ENCODE measurements around the gene C16orf74. TPM values are rescaled to one million over a fixed set of nuclear protein-coding genes. Genes with fewer than 3 reads are reported as not detected.

Gene C16orf74
- total and polyA plus RNA-seq, 2 of the 8 experiments (the other 6 are each of a cell fraction or from before 2014, with no cell fraction given): 7.3 to 9.3 TPM

- Histone ChIP-seq H3K23ac (ENCODE audit: insufficient read length) (no peak overlapping the region), H2BK12ac (ENCODE audit: low read depth, low read length) (peak overlapping the region; percentile 70; the same call in 1 of the 2 replicates), H3K79me2 (ENCODE audit: control insufficient read depth in 1 of 2, insufficient read depth in 2 of 2, low read length in 2 of 2) (no peaks in the 10 kb centered on the region), H3K4me1 (replicated peaks in 1 of 4; ENCODE audit: control insufficient read depth in 3 of 4, insufficient read depth in 4 of 4, low read length in 3 of 4) (peaks cover 0 to 26% (median 17%) of the 10 kb centered on the region in 4 experiments; a peak in 6 of 7 replicates), H4K20me1 (replicated peaks in 1 of 2; ENCODE audit: control insufficient read depth in 1 of 2, insufficient read depth in 2 of 2, low read length in 2 of 2) (no peaks in the 10 kb centered on the region), H2BK5ac (ENCODE audit: low read depth, low read length) (peak overlapping the region; percentile 88; the same call in 1 of the 2 replicates), H3K36me3 (ENCODE audit: control insufficient read depth in 2 of 4, insufficient read depth in 4 of 4, low read length in 3 of 4) (no peaks in the 10 kb centered on the region), H2BK20ac (ENCODE audit: low read length) (peak overlapping the region; percentile 83; the same call in 1 of the 2 replicates), H3K27me3 (replicated peaks in 1 of 4; ENCODE audit: control insufficient read depth in 3 of 4, extremely low read depth in 1 of 4, insufficient read depth in 3 of 4, low read length in 3 of 4) (peaks cover 3 to 20% (median 14%) of the 10 kb centered on the region in 4 experiments), H3K14ac (ENCODE audit: insufficient read length) (peak overlapping the region; percentile 52), H3K4me2 (ENCODE audit: insufficient read depth in 1 of 2, low read depth in 2 of 2, low read length in 2 of 2) (peak overlapping the region; percentile 42 to 44; a peak in 3 of 4 replicates), H3K4me3 (ENCODE audit: extremely low read depth in 1 of 4, insufficient read depth in 2 of 4, low read depth in 3 of 4, low read length in 4 of 4) (no peak overlapping the region), H2BK15ac (ENCODE audit: low read length) (peak overlapping the region; percentile 77; the same call in 1 of the 2 replicates), H3K18ac (ENCODE audit: extremely low read depth, low read length) (peak overlapping the region; percentile 44), H4K91ac (replicated peaks; ENCODE audit: insufficient read length, low read length) (peak overlapping the region; percentile 92), H3K23me2 (ENCODE audit: low read depth, low read length) (peaks cover 4% of the 10 kb centered on the region; the same call in 1 of the 2 replicates), H3K9ac (replicated peaks in 1 of 4; ENCODE audit: extremely low read depth in 1 of 4, low read depth in 3 of 4, low read length in 3 of 4) (no peak overlapping the region; a peak in 1 of 7 replicates), H4K8ac (ENCODE audit: extremely low read depth, insufficient read depth, low read length) (peak overlapping the region; percentile 86), H2AK5ac (ENCODE audit: low read depth, low read length) (peak overlapping the region; percentile 67; the same call in 1 of the 2 replicates), H3K27ac (ENCODE audit: low read depth, low read length) (0 out of 2 replicates have a peak overlapping the region, but pooled peaks have one; percentile 2), H2AFZ (ENCODE audit: low read length) (no peak overlapping the region), H3K56ac (replicated peaks; ENCODE audit: insufficient read length, low read depth, low read length) (peak overlapping the region; percentile 65), H3K79me1 (ENCODE audit: low read depth, low read length) (no peaks in the 10 kb centered on the region), H3K4ac (replicated peaks; ENCODE audit: insufficient read length, low read depth, low read length) (peak overlapping the region; percentile 91), H3K9me3 (ENCODE audit: insufficient read depth in 2 of 2, low read depth in 1 of 2, low read length in 1 of 2) (no peaks in the 10 kb centered on the region), H2BK120ac (replicated peaks; ENCODE audit: low read depth, low read length) (peak overlapping the region; percentile 92), H4K5ac (ENCODE audit: insufficient read length, low read depth, low read length) (peak overlapping the region; percentile 68)
- WGBS, 2 experiments (ENCODE audit: extremely low coverage in 1 of 2, insufficient coverage in 1 of 2, insufficient read length in 1 of 2, insufficient replicate concordance in 2 of 2, low coverage in 1 of 2, low lambda C conversion rate in 2 of 2, missing lambda C conversion rate in 1 of 2): 74% methylated on average over 11 of the region's 13 CpGs; no CpG with 5 or more reads in 1 of the 2 experiments
- FAIRE-seq (no peak), DNase-seq (ENCODE audit: low read depth in 1 of 2, low spot score in 2 of 2) (peak in 1 of 2 experiments; percentile 56)
- POLR2A ChIA-PET (ENCODE audit: partially characterized antibody): interaction anchor here (1.4 to 2.4 kb wide), 2 partner anchors 10 to 54 kb away, joined by 3 to 5 read pairs; no protein-coding TSS in a partner anchor
- CTCF ChIA-PET (ENCODE audit: partially characterized antibody): interaction anchor here (0.6 to 3.2 kb wide), 9 partner anchors 11 to 283 kb away, joined by 3 to 17 read pairs (median 3); no protein-coding TSS in a partner anchor
- TF ChIP-seq ASH2L (IDR thresholded peaks at IDR 0.05; ENCODE audit: low read length) (peak; percentile 25), PHF8 (conservative IDR thresholded peaks at IDR 0.05; ENCODE audit: low read depth, low read length) (no peak), USF2 (IDR thresholded peaks at IDR 0.05; ENCODE audit: low read length) (no peak), SP2 (IDR thresholded peaks at IDR 0.05; ENCODE audit: low read length) (no peak), EZH2 (IDR thresholded peaks at IDR 0.05; ENCODE audit: low read depth, low read length, severe bottlenecking) (peak; percentile 25), JUND (IDR thresholded peaks at IDR 0.05; ENCODE audit: low read length) (peak; percentile 16; the same call in 1 of the 2 replicates), TEAD4 (IDR thresholded peaks at IDR 0.05; ENCODE audit: low read depth, low read length) (0 out of 2 replicates have a peak, but pooled peaks have one; percentile 16), BACH1 (IDR thresholded peaks at IDR 0.05; ENCODE audit: low read length) (peak; percentile 34; the same call in 1 of the 2 replicates)
Measured at GRCh38 chr16:85746460-85747215, 4.3 kb downstream of the C16orf74 start.
